Naive thymus-derived CD4-positive, alpha-beta T cell (primary cell): Measurements from ENCODE around the gene CA6. TPM values are rescaled to one million over a fixed set of nuclear protein-coding genes. Genes with fewer than 3 reads are reported as not detected.
"Not testable (repeated sequence)": the region's sequence is repeated elsewhere in the genome, so short reads cannot be mapped to it uniquely, and the experiment has no call there.

ENCODE experiments used
- ATAC-seq: fragments of 150-1000 bp; cut with Tn5 transposase; 2 replicates; pipeline ENCODE4 v1.10.0; 2021; ENCODE audit warnings: mild to moderate bottlenecking, moderate library complexity
- CTCF ChIA-PET: fragments of 350-600 bp; sonication (Branson Sonifier 250); formaldehyde crosslinking; loops from one replicate; lab custom pipeline; 2021; ENCODE audit warnings: antibody characterized with exemption; lab: Charles Lee
- POLR2A ChIA-PET: fragments of 350-600 bp; sonication (Branson Sonifier 250); formaldehyde crosslinking; loops from one replicate; lab custom pipeline; 2021; ENCODE audit warnings: antibody characterized with exemption, inconsistent platforms; lab: Charles Lee
- DNase-seq, 9 donors: peaks; one replicate each; pipeline versions ENCODE4 v3.0.0 to v3.0.0-alpha.2; 2020 to 2022; ENCODE audit warnings: mixed read lengths in 1 of 9
- H3K27ac ChIP-seq: one replicate; pipeline ENCODE4 v1.7.0; 2013; ENCODE audit warnings: mild to moderate bottlenecking, low read depth, low read length, moderate library complexity
- H3K27me3 ChIP-seq, 2 donors: one replicate each; pipeline ENCODE4 v1.7.0; 2013; ENCODE audit warnings: low read length in 2 of 2, mild to moderate bottlenecking in 2 of 2, moderate library complexity in 2 of 2; ENCODE audit not compliant: control insufficient read depth in 2 of 2, insufficient read depth in 2 of 2
- H3K36me3 ChIP-seq, 3 experiments: 1 replicate in 2 of 3; 2 replicates in 1 of 3; pipeline ENCODE4 v1.7.0; 2013; ENCODE audit warnings: low read length in 3 of 3, mild to moderate bottlenecking in 3 of 3, moderate library complexity in 1 of 3; ENCODE audit not compliant: insufficient read depth in 3 of 3, control insufficient read depth in 2 of 3
- H3K4me1 ChIP-seq, 2 donors: one replicate each; pipeline ENCODE4 v1.7.0; 2013; ENCODE audit warnings: low read length in 2 of 2, mild to moderate bottlenecking in 2 of 2, moderate library complexity in 1 of 2; ENCODE audit not compliant: control insufficient read depth in 2 of 2, insufficient read depth in 2 of 2
- H3K4me3 ChIP-seq: 2 replicates; pipeline ENCODE4 v1.7.0; 2013; ENCODE audit warnings: mild to moderate bottlenecking, low read length
- H3K9me3 ChIP-seq, 3 experiments: 1 replicate in 2 of 3; 2 replicates in 1 of 3; pipeline ENCODE4 v1.7.0; 2013; ENCODE audit warnings: low read length in 3 of 3; ENCODE audit not compliant: control insufficient read depth in 2 of 3
- H3K27ac Mint-ChIP-seq, 9 donors: one replicate each; pipeline ENCODE4 v1.8.0; 2020 to 2022; ENCODE audit warnings: mixed read lengths in 9 of 9, mild to moderate bottlenecking in 8 of 9, moderate library complexity in 5 of 9, inconsistent platforms in 2 of 9
- H3K27me3 Mint-ChIP-seq, 5 donors: one replicate each; pipeline ENCODE4 v1.8.0; 2021 to 2022; ENCODE audit warnings: mixed read lengths in 5 of 5, mild to moderate bottlenecking in 1 of 5
- H3K36me3 Mint-ChIP-seq, 5 donors: one replicate each; pipeline ENCODE4 v1.8.0; 2020 to 2022; ENCODE audit warnings: mixed read lengths in 5 of 5, mild to moderate bottlenecking in 3 of 5, inconsistent platforms in 1 of 5
- H3K4me1 Mint-ChIP-seq, 7 donors: one replicate each; pipeline ENCODE4 v1.8.0; 2020 to 2022; ENCODE audit warnings: mixed read lengths in 7 of 7, mild to moderate bottlenecking in 3 of 7, inconsistent platforms in 1 of 7
- H3K4me3 Mint-ChIP-seq, 10 donors: one replicate each; pipeline ENCODE4 v1.8.0; 2020 to 2022; ENCODE audit warnings: mild to moderate bottlenecking in 10 of 10, mixed read lengths in 10 of 10, moderate library complexity in 6 of 10, inconsistent platforms in 2 of 10
- H3K9me3 Mint-ChIP-seq, 11 donors: one replicate each; pipeline ENCODE4 v1.8.0; 2020 to 2022; ENCODE audit warnings: mixed read lengths in 11 of 11, mild to moderate bottlenecking in 4 of 11, inconsistent platforms in 1 of 11, moderate library complexity in 1 of 11
- intact Hi-C, 2 donors: fragments of 100-400 bp; cut with micrococcal nuclease; formaldehyde crosslinking; loops; one replicate each; pipeline ENCODE4 v1.15.1; 2023
- polyA plus RNA-seq, 2 donors: library from polyadenylated mRNA; unstranded; fragments of 300-500 nt; fragmentation: Illumina TruSeq; gene quantifications; one replicate each; pipeline ENCODE4 v1.2.3, GENCODE V29; 2021
- total RNA-seq, 6 experiments: library from RNA in 5 of 6; stranded (reverse) in 5 of 6; gene quantifications; 1 replicate in 5 of 6; 2 replicates in 1 of 6; pipeline ENCODE4 v1.2.3 and lab custom pipeline; 2021 to 2026

The CA6 gene
- total RNA-seq (1 to 10 TPM in 2 of 5 experiments, under 1 TPM in 3; 0.49 to 5.9 (median 0.90) TPM), polyA plus RNA-seq (1 to 10 TPM; 3.6 to 9.3 TPM), total RNA-seq (lab: John Stamatoyannopoulos, UW) (1.9 reads per million, percentile 8 among the genes with 10 or more reads in this experiment)

DNA sequence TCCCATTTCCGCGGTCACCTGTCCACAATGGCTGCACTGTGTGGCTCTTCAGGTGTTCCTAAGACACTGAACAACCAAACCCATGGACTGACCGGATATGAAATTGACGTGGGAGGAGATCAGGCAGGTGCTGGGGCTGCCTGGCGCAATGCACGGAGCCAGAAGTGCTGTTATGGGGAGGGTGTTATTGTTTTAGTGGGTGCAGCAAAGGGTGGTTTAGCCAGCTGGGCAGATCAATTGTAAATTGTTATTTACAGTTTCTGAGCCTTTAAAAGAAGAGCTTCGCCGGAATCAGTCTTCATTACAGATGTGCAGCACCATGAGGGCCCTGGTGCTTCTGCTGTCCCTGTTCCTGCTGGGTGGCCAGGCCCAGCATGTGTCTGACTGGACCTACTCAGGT, at the start of gene CA6:
Gene CA6 (plus strand): TSS at position 301 of the 400 bp plus-strand sequence. CDS start 19 bp downstream, at position 320.
- peaks cover 43 to 90% (median 68%) of the 10 kb centered on the region in 7 donors for H3K4me1 Mint-ChIP-seq
- CTCF ChIA-PET = interaction anchor here (1.0 to 1.3 kb wide), 4 partner anchors 11 to 59 kb away, joined by 3 to 6 read pairs (median 4); no protein-coding TSS in a partner anchor

DNA sequence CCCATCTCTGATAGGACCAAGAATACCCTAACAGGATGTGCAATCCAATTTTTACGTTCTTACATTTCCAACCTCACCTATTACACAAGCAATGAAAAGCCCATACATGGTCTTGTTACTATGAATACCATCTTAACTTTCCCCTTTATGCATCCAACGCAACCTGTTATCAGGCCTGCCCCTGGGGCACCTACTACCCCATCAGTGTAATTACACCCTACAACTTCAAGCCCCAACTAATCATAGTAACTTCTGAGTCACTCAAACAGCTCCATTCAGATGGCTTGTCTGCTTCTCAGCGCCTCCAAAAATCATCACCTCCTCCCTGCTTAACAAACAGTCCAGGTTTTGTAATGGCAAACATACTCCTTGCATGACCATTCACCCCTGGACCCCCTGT, 48.9 kb upstream of the CA6 start:
- H3K27me3 Mint-ChIP-seq, ATAC-seq, H3K27me3 ChIP-seq, POLR2A ChIA-PET, intact Hi-C loops, H3K9me3 ChIP-seq, H3K36me3 ChIP-seq, H3K27ac Mint-ChIP-seq, H3K4me3 ChIP-seq, DNase-seq, H3K4me3 Mint-ChIP-seq, H3K9me3 Mint-ChIP-seq, H3K27ac ChIP-seq: not testable (repeated sequence)
- peaks cover 10 to 35% (median 20%) of the 10 kb centered on the region in 7 donors for H3K4me1 Mint-ChIP-seq
- CTCF ChIA-PET = interaction anchor here (1.4 kb wide), 1 partner anchor 108 kb away, joined by 3 read pairs; no protein-coding TSS in a partner anchor
- peaks cover 5 to 20% of the 10 kb centered on the region in 2 donors for H3K4me1 ChIP-seq
- peaks cover 0 to 26% (median 0%) of the 10 kb centered on the region in 5 donors for H3K36me3 Mint-ChIP-seq

More for the DNA sequence above, at the start of gene CA6:
- Histone ChIP-seq H3K36me3 (no peaks in the 10 kb centered on the region), H3K27me3 (no peaks in the 10 kb centered on the region), H3K27ac (peak within 1 kb of the TSS; percentile 57), H3K9me3 (no peaks in the 10 kb centered on the region), H3K4me1 (peaks cover 16 to 75% of the 10 kb centered on the region in 2 donors), H3K4me3 (no peak within 1 kb of the TSS)
- Mint-ChIP-seq H3K27me3 (no peaks in the 10 kb centered on the region), H3K4me3 (peak within 1 kb of the TSS; percentile 5 to 80 (median 61)), H3K36me3 (peaks cover 0 to 45% (median 0%) of the 10 kb centered on the region in 5 donors), H3K27ac (peak within 1 kb of the TSS; percentile 68 to 98 (median 90)), H3K9me3 (peaks cover 0 to 1% (median 0%) of the 10 kb centered on the region in 11 donors)
- intact Hi-C loops = loop anchor here in 1 of 2 donors (5.0 kb wide), 1 partner anchor 42 kb away; no protein-coding TSS in a partner anchor
- POLR2A ChIA-PET = interaction anchor here (1.1 to 6.3 kb wide), 5 partner anchors 8 to 41 kb away, joined by 3 to 39 read pairs (median 10); no protein-coding TSS in a partner anchor
- no peak for DNase-seq
- no peak for ATAC-seq

DNA sequence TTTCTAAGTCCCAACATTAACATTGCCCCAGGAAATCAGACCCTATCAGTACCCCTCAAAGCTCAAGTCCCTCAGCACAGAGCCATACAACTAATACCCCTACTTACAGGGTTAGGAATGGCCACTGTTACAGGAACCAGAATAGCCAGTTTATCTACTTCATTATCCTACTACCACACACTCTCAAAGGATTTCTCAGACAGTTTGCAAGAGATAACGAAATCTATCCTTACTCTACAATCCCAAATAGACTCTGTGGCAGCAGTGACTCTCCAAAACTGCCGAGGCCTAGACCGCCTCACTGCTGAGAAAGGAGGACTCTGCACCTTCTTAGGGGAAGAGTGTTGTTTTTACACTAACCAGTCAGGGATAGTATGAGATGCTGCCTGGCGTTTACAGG, 48.2 kb upstream of the CA6 start:
- H3K4me3 ChIP-seq, H3K4me3 Mint-ChIP-seq, H3K9me3 ChIP-seq, H3K36me3 ChIP-seq, H3K27ac ChIP-seq, DNase-seq, H3K27me3 ChIP-seq, H3K9me3 Mint-ChIP-seq, H3K27me3 Mint-ChIP-seq, intact Hi-C loops, ATAC-seq: not testable (repeated sequence)
- POLR2A ChIA-PET = interaction anchor here (1.7 kb wide), 1 partner anchor 19 kb away, joined by 9 read pairs; the partner anchor contains the start of gene ENO1
- H3K4me1 ChIP-seq = peaks cover 5 to 20% of the 10 kb centered on the region in 2 donors
- H3K4me1 Mint-ChIP-seq = peaks cover 10 to 36% (median 21%) of the 10 kb centered on the region in 7 donors
- H3K36me3 Mint-ChIP-seq = peaks cover 0 to 27% (median 0%) of the 10 kb centered on the region in 5 donors
- CTCF ChIA-PET = interaction anchor here (1.4 kb wide), 1 partner anchor 107 kb away, joined by 3 read pairs; no protein-coding TSS in a partner anchor
- peak overlapping the region in 1 of 9 donors; percentile 32 for H3K27ac Mint-ChIP-seq

DNA sequence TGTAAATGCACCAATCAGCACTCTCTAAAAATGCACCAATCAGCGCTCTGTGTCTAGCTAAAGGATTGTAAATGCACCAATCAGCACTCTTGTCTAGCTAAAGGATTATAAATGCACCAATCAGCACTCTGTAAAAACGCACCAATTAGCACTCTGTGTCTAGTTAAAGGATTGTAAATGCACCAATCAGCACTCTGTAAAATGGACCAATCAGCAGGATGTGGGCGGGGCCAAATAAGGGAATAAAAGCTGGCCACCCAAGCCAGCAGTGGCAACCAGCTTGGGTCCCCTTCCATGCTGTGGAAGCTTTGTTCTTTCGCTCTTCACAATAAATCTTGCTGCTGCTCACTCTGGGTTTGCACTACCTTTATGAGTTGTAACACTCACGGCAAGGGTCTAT, 47.2 kb upstream of the CA6 start:
- ATAC-seq, H3K9me3 Mint-ChIP-seq, H3K36me3 ChIP-seq, intact Hi-C loops, H3K27me3 ChIP-seq, DNase-seq, H3K27ac ChIP-seq, H3K4me3 ChIP-seq, H3K9me3 ChIP-seq, H3K27me3 Mint-ChIP-seq: not testable (repeated sequence)
- Mint-ChIP-seq H3K4me3 (peak overlapping the region in 3 of 10 donors; percentile 21 to 50 (median 47)), H3K27ac (peak overlapping the region in 5 of 9 donors; percentile 32 to 99 (median 54)), H3K4me1 (peaks cover 10 to 44% (median 21%) of the 10 kb centered on the region in 7 donors), H3K36me3 (peaks cover 0 to 27% (median 0%) of the 10 kb centered on the region in 5 donors)
- POLR2A ChIA-PET = interaction anchor here (1.7 kb wide), 1 partner anchor 20 kb away, joined by 9 read pairs; the partner anchor contains the start of gene ENO1
- peaks cover 5 to 20% of the 10 kb centered on the region in 2 donors for H3K4me1 ChIP-seq
- CTCF ChIA-PET = interaction anchor here (0.6 to 1.4 kb wide), 4 partner anchors 39 to 1020 kb away, joined by 3 to 8 read pairs (median 3); no protein-coding TSS in a partner anchor

DNA sequence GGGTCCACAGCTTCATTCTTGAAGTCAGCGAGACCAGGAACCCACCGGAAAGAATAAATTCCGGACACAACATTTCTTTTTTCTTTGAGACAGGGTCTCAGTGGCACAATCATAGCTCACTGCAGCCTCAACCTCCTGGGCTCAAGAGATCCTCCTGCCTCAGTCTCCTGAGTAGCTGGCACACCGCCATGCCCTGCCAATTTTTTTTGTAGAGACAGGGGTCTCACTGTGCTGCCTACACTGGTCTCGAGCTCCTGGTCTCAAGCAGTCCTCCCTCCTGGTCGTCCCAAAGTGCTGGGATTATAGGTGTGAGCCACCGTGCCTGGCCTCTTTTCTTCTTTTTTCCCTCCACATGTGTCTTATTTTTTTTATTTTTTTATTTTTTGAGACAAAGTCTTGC, 46.6 kb upstream of the CA6 start:
- no peak for ATAC-seq
- Mint-ChIP-seq H3K4me1 (peaks cover 10 to 47% (median 21%) of the 10 kb centered on the region in 7 donors), H3K27ac (peak overlapping the region in 5 of 9 donors; percentile 64 to 99 (median 88)), H3K4me3 (peak overlapping the region in 2 of 10 donors; percentile 47 to 77), H3K9me3 (peaks cover 0 to 5% (median 0%) of the 10 kb centered on the region in 11 donors), H3K27me3 (no peaks in the 10 kb centered on the region), H3K36me3 (peaks cover 0 to 24% (median 0%) of the 10 kb centered on the region in 5 donors)
- ChIA-PET POLR2A (interaction anchor here (1.7 kb wide), 1 partner anchor 20 kb away, joined by 9 read pairs; the partner anchor contains the start of gene ENO1), CTCF (interaction anchor here (1.2 kb wide), 1 partner anchor 50 kb away, joined by 3 read pairs; no protein-coding TSS in a partner anchor)
- Histone ChIP-seq H3K27ac (peak overlapping the region; percentile 65), H3K9me3 (no peaks in the 10 kb centered on the region), H3K4me1 (peaks cover 5 to 20% of the 10 kb centered on the region in 2 donors), H3K4me3 (no peak overlapping the region), H3K27me3 (no peaks in the 10 kb centered on the region), H3K36me3 (no peaks in the 10 kb centered on the region)
- intact Hi-C loops = no loop called here
- DNase-seq = no peak

DNA sequence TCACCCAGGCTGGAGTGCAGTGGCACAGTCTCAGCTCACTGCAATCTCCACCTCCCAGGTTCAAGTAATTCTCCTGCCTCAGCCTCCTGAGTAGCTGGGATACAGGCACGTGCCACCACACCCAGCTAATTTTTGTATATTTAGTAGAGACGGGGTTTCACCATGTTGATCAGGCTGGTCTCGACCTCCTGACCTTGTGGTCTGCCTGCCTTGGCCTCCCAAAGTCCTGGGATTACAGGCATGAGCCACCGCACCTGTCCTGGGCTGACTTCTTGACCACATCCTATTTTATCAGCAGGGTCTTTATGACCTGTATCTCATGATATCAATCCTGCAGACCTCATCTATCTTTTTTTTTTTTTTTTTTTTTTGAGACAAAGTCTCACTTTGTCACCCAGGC, 45.0 kb upstream of the CA6 start:
- ATAC-seq, H3K27me3 Mint-ChIP-seq, H3K9me3 Mint-ChIP-seq, H3K4me3 ChIP-seq, CTCF ChIA-PET, H3K9me3 ChIP-seq, H3K27ac ChIP-seq, H3K36me3 ChIP-seq, DNase-seq, H3K27me3 ChIP-seq: not testable (repeated sequence)
- H3K4me1 ChIP-seq = peaks cover 5 to 20% of the 10 kb centered on the region in 2 donors
- H3K36me3 Mint-ChIP-seq = peaks cover 0 to 25% (median 0%) of the 10 kb centered on the region in 5 donors
- peak overlapping the region in 1 of 10 donors; percentile 16 for H3K4me3 Mint-ChIP-seq
- peak overlapping the region in 3 of 9 donors; percentile 59 to 99 (median 87) for H3K27ac Mint-ChIP-seq
- intact Hi-C loops = loop anchor here in 1 of 2 donors (1.0 kb wide), 1 partner anchor 22 kb away; the partner anchor contains the start of gene ENO1
- POLR2A ChIA-PET = interaction anchor here (0.5 kb wide), 1 partner anchor 18 kb away, joined by 3 read pairs; no protein-coding TSS in a partner anchor
- peaks cover 10 to 53% (median 21%) of the 10 kb centered on the region in 7 donors for H3K4me1 Mint-ChIP-seq
